HG03139 (cell line): ENCODE data around the gene CLDN9.
A peak's percentile ranks its signal among the peaks of the same experiment; 100 is the strongest.

Experiments
- ATAC-seq: cut with Tn5 transposase; IDR thresholded peaks from one replicate; pipeline ENCODE4 v1.9.1; 2021; ENCODE audit not compliant: unreplicated experiment

The CLDN9 gene

DNA sequence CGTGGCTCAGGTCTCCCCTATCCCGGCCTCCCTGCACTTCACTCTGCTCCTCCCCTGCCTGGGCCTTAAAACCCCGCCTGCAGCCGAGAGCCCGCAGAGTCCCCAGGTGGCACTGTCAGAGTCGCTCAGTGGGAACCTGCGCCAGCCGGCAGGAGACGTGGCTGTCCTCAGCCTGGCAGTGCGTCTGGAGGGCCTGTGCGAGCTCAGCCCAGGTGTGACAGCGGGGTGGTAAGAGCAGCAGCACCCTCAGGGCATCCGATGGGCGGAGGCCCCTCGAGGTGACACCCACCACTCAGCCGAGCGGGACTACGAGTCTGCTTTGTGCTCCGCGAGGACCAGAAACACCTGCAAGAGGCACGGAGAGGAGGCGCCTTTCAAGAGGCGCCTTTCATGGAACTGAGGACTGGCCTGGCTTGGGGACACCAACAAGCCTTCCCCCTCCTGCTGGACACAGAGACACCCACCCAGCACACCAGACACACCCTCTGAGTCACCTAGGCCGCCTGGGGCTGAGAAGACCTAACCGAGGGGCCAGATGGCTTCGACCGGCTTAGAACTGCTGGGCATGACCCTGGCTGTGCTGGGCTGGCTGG lies at the start of gene CLDN9:
Gene CLDN9 (plus strand): TSS at position 96 of the 593 bp plus-strand sequence. CDS start 440 bp downstream, at position 536.
- ATAC-seq, result no peak

DNA sequence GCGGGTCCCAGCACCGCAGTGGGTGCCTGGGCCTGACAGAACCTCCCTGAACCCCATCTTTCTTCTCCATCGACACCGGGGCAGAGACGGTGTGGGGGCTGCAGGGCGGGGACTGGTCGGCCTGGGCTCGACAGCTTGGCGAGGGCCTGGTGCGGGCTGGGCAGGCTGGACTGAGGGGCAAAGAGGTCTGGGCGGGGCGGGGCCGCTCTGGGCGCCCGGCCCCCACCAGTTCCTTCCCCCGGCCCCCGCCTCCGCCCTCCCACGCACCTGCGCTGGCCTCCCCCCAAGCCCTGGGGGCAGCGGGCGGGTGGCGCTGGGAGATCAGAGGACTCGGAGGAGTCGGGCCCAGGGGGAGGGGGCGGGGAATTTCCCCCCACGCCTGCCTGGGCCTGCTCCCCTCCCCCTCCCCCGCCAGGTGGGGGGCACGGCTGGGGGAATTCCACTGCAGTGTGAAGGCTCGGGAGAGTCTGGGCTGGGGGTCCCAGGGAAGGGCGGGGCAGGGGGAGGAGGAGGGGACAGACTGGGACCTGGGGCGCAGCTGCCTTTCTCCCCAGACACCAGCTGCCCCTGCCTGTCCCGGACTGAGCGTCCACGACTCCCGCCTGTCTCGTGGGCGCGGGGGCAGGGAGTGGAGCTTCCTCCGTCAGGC lies 49.5 kb upstream of the CLDN9 start:
- no peak for ATAC-seq

DNA sequence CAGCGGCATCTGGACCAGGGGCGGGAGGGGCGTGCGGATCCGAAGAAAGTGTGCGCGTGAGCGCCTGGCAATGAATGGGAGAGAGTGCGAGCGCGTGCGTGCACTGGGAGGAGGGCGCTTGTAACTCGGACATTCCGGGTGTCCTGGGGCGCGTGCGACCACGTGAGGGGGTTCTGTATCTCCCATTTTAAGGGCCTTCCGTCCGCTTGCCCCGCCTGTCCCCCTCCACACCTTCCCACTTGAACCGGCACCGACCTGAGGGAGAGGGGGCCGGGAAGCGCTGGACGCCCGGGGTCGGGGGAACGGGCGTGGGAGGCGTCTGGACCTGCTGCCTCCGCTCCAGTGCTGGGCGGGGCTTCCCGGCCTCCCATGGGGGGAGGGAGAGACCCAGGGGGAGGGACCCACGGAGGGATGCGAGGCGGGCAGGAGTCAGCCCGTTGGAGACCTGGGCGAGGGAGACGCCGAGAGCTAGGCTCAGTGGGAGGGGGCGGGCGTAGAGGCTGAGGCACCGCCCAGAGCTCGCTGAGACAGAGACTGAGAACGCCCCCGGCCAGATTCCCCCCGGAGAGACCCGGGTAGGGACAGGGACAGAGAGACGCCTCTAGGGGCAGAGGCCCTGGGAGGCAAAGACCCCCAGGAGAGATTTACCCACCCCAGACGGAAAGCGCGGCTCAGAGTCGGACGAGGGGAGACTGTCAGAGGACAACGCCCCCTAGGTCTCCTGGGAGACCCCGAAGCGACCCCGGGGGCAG lies 48.8 kb upstream of the CLDN9 start, which contains the start of gene KREMEN2:
Gene KREMEN2 (plus strand): TSS at position 553 of the 752 bp plus-strand sequence. CDS start 246 bp downstream, outside the sequence.
- no peak for ATAC-seq

DNA sequence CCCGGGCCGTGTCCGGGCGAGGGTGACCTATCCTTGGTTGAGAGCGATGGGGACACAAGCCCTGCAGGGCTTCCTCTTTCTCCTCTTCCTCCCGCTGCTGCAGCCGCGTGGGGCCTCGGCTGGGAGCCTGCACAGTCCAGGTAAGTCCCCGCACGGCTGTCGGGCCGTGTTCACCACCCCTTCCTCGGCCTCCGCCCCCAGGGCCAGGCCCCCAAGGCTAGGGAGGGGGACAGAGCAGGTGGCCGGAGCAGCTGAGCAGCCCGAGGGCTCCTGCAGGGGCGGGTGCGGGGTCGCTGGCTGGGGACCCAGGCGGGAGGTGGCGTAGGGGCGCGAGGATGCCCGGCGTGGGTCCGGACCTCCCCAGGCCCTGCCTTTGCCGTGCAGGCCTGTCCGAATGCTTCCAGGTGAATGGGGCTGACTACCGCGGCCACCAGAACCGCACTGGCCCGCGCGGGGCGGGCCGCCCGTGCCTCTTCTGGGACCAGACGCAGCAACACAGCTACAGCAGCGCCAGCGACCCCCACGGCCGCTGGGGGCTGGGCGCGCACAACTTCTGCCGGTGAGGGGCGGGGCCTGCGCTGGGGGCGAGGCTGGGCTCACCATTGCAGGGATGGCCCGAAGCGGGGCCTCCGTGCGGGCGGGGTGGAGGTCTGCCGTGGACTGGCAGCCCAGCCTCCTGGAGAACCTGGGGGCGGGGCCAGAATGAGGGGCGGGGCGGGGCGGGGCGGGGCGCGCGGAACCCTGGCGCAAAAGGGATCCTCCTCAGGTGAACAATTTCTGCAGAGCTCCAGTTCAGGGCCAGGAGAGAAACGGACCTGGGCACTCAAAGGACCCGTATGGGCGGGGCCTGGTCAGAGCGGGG lies 48.0 kb upstream of the CLDN9 start:
- ATAC-seq, result no peak

DNA sequence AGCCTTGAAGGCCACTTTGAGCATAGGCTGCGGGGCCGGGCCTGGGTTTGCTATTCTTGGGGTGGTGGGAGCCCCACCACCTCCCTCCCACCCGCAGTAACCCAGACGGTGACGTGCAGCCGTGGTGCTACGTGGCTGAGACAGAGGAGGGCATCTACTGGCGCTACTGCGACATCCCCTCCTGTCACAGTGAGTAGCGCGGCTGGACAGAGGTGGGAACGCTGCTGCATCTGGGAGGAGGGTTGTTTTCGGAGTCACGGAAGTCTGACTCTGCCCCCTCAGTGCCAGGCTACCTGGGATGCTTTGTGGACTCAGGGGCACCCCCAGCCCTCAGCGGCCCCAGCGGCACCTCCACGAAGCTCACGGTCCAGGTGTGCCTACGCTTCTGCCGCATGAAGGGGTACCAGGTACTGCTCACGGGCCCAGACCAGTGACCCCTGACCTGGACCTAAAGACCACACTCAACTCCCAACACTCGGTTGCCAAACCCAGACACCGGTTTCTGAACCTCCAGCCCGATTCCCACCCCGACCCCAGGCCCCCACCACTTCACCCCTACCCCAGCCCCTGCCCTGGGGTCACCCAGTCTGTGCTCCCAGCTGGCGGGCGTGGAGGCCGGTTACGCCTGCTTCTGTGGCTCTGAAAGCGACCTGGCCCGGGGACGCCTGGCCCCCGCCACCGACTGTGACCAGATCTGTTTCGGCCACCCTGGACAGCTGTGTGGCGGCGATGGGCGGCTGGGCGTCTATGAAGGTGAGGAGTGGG lies 46.5 kb upstream of the CLDN9 start:
- ATAC-seq, result no peak

- ATAC-seq, result no peak
Measured at GRCh38 chr16:2966808-2967191, 45.9 kb upstream of the CLDN9 start.

DNA sequence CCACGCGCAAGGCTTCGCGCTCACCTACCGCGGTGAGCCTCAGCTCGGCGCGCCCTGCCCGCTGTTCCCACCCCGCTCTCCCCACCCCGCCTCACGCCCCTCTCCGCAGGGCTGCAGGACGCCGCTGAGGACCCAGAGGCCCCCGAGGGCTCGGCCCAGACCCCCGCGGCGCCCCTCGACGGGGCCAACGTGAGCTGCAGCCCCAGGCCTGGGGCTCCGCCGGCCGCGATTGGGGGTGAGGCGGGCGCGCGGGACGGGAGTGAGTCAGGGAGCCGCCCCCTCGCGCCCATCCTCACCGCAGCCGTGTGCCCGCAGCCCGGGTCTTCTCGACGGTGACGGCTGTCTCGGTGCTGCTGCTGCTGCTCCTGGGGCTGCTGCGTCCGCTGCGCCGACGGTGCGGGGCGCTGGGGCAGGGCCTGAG lies 45.5 kb upstream of the CLDN9 start:
- ATAC-seq, result no peak

DNA sequence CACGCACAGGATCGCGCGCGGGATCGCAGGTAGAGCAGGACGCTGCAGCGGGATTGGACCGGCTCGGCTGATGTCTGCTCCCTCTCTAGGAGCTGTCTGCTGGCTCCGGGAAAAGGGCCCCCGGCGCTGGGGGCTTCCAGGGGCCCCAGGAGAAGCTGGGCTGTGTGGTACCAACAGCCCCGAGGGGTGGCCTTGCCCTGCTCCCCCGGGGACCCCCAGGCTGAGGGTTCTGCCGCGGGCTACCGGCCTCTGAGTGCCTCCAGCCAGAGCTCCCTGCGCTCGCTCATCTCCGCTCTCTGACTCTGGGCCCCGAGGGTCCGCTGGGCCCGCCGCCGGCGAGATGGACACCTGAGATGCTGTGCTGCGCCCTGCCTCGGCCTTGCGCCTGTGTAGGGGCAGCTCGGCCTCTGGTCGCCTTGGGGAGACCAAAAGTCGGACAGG lies 45.0 kb upstream of the CLDN9 start:
- no peak for ATAC-seq

DNA sequence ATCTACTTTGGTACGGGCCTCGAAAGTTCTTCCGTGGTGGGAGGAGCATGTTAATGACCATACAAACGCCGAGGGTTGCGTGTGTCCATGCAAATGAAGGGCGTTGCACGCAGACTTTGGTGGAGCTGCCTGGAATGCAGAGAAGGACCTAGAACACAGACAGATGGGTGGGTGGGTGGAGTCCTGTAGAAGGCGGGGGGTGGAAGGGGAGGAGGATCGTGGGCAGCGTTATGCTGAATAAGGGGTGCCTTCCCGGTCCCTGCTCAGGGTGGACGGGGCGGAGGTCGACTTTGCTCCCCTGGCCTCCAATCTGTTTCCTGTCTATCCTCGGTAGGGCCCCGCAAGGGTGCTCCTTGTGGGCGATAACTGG lies 44.4 kb upstream of the CLDN9 start:
- no peak for ATAC-seq

- ATAC-seq, result peak; percentile 58
Measured at GRCh38 chr16:2968738-2969544, 43.8 kb upstream of the CLDN9 start, which contains the start of gene PAQR4. PAQR4 (plus strand) TSS chr16:2969348; CDS start chr16:2969675, 327 bp downstream.

DNA sequence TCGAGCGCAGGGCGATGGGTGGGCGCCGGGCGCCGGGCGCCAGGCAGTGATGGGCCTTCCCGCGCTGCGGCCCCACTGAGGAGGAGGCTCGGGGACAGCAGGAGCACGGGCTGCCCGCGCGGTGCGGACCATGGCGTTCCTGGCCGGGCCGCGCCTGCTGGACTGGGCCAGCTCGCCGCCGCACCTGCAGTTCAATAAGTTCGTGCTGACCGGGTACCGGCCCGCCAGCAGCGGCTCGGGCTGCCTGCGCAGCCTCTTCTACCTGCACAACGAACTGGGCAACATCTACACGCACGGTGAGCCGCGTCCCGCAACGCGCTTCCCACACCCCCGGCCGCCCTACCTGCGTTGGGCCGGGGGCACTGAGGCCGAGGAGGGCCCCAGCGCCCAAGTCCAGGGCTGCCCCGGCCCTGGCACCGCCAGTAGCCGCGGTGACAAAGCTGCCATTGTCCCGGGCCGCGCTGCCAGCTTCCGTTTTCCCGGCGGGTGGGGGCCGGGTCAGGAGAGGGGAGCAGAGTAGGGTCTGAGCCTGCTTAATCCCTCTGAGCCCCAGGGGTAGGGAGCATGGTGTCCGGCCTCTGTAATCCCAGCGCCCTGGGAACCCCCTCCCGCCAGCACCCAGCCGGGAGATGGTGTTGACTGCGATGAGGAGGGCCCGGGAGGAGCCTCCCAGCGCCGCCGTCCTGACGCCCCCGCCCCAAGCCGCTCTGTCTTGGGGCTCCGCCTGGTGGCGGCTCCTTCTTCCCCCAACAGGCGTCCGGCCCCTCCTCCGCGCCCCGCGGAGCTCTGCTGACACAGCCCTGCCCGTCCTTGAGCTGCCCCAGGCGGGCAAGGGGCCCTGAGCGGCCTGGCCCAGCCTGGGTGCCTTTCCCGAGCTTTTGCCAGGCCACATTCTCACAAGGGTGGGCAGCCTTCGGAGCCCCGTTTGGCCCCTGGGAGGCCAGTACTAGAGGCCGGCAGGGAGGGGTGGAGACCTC lies 42.9 kb upstream of the CLDN9 start:
- ATAC-seq, result no peak

DNA sequence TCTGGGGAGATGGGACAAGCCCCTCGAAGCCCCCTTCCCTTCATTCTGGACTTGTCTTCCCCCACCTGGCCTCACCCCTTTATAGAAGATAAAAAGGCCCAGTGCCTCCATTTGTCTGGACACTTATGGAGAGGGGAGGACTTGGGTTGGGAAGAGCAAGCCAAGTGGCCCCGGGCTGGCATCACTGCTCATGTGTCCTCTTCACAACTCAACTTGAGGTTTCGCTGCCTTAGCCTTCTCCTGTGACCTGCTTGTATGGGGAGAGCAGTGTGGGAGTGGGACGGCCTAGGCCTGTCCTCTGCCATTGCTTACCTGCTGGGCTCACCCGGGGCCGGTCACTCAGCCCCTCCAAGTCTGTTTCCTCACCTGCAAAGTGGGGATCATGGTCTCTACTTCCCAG lies 42.2 kb upstream of the CLDN9 start:
- no peak for ATAC-seq

- ATAC-seq, result no peak
Measured at GRCh38 chr16:2971134-2971984, 41.4 kb upstream of the CLDN9 start.

DNA sequence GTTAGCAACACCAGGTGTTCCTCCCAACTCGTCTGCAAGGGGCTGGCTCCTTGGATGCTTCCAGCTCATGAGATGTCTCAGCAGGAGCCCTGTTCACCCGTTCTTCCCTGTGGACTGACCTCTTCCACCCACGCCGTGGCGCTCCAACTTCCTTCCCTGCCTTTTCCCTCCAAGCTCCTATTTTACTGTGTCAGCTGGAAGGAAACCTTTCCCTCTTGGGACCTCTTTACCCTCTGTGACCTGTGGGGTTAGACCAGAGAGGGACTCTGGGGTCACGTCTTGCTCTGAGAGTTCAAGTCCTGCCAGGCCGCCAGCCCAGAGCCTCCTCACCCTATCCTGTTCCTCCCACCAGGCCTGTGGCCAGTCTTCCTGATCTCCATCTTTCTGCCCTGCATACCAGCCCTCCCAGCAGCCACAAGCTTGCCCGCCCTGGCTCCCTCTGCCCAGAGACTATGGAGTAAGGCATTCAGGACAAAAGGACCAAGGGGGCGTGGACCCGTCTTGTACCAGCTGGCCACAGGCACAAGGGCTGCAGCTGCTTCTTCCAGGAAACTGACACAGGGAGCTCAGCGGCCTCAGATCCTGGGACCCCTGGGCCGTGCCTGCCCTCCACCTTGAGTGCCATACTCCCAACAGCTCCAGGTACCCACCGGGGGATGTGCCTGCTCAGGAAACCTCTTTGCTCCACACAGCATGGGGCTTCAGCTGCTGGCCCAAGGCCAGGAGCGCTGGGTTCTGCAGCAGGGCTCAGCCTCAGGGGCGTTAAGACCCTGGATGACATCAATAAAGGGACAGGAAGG lies 40.5 kb upstream of the CLDN9 start:
- ATAC-seq, result no peak

- ATAC-seq, result no peak
Measured at GRCh38 chr16:2973093-2973492, 39.6 kb upstream of the CLDN9 start.

DNA sequence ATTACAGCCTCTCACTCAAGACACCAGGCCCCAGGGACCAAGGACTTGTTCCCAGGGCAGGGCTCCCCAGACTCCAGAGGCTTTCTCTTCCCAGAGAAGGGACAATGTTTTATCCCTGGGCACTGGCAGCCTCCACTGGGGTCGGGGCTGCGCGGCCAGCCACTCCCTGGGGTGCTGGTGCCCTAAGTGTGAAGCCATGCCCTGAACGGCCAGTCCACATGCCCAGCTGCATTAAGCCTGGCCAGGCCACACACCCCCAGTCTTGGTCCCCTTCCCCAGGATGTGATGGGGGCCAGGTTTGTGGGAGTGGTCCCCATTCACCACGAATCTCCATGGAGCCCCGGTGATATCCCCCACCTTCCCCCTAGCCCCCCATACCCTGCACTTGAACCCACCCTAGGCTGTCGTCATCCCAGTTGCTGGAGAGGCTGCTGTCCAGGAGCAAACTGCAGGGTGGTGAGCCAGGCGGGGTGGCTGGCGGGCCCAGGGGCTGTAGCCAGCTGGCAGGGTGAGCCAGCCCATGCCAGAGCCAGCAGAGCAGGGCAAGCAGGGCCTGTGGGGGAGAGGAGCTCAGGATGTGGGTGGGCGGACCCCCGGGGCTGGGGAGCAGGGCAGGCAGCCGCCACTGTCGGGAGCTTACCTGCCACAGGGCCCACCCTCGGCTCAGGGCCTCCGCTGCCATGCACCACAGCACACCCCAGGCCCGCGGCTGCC lies 39.0 kb upstream of the CLDN9 start:
- ATAC-seq, result no peak
